Lower leg skin (tissue), 3 donors: Measurements from ENCODE around the gene NRDC.

Source experiments
- POLR2A ChIP-seq, 2 donors: fragments of 450-650 bp; IDR thresholded peaks; one replicate each; pipeline ENCODE4 v1.6.1; 2016 to 2017; ENCODE audit warnings: antibody characterized with exemption in 2 of 2, mild to moderate bottlenecking in 1 of 2, moderate library complexity in 1 of 2
- TF ChIP-seq, protein P1 (sequence below), 3 donors: fragments of 450-650 bp; IDR thresholded peaks; one replicate each; pipeline ENCODE4 v1.5.1; 2016; ENCODE audit warnings: antibody characterized with exemption in 3 of 3, mild to moderate bottlenecking in 3 of 3, moderate library complexity in 2 of 3

- TF ChIP-seq, protein P1, sequence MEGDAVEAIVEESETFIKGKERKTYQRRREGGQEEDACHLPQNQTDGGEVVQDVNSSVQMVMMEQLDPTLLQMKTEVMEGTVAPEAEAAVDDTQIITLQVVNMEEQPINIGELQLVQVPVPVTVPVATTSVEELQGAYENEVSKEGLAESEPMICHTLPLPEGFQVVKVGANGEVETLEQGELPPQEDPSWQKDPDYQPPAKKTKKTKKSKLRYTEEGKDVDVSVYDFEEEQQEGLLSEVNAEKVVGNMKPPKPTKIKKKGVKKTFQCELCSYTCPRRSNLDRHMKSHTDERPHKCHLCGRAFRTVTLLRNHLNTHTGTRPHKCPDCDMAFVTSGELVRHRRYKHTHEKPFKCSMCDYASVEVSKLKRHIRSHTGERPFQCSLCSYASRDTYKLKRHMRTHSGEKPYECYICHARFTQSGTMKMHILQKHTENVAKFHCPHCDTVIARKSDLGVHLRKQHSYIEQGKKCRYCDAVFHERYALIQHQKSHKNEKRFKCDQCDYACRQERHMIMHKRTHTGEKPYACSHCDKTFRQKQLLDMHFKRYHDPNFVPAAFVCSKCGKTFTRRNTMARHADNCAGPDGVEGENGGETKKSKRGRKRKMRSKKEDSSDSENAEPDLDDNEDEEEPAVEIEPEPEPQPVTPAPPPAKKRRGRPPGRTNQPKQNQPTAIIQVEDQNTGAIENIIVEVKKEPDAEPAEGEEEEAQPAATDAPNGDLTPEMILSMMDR (IDR thresholded peaks at IDR 0.05): no peak
- no peak for TF ChIP-seq POLR2A (IDR thresholded peaks at IDR 0.05)
Measured at GRCh38 chr1:51850420-51851223, 27.9 kb downstream of the NRDC start.
